Fibroblast of peridontal ligament (primary cell): ENCODE data around the gene RBPJL.

ENCODE experiments used
- DNase-seq: peaks from one replicate; pipeline ENCODE4 v3.0.0-alpha.2; 2010; ENCODE audit errors: extremely low read depth

The RBPJL gene

DNA sequence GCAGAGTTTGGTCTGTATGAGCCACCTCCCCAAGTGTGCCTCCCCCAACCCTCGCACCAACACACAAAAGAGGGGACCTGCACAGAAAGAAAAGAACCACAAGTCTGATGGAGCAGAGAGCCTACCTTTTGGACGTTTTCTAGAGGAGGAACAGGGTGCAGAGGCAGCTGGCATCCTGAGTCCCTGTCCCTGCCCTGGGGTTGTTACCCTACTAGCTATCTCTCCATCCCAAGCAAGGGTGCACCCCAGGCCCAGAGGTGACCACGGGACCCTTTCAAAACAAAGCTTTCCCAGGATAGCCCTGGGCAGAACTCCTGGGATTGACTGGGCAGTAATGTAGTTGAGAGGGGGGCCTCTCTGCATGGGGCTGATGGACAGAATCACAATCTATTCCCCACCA, 11.2 kb downstream of the RBPJL start:
- no peak for DNase-seq

- DNase-seq, result no peak
Observed at GRCh38 chr20:45318386-45318939, 11.8 kb downstream of the RBPJL start.

DNA sequence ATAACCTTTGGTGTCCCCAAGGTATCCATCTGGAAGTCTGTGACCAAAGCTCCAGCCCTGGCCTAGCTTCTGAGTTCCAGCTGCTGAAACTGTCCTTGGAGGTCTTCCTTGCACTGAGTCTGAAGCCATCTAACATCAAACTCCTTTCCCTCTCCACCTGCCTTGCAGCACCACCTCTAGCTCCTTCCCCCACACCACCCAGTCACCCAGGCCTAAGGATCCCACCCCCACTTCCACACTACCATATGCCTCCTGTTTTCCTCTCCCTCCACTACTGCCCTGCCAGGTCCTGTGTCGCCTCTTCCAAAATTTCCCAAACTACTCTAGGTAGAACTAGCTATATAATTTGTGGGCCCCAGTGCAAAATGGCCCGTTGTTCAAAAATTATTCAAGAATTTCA, 12.3 kb downstream of the RBPJL start:
- DNase-seq, result no peak

GRCh38 chr20:45320948-45321595, 14.4 kb downstream of the RBPJL start:
- DNase-seq, result no peak

DNA sequence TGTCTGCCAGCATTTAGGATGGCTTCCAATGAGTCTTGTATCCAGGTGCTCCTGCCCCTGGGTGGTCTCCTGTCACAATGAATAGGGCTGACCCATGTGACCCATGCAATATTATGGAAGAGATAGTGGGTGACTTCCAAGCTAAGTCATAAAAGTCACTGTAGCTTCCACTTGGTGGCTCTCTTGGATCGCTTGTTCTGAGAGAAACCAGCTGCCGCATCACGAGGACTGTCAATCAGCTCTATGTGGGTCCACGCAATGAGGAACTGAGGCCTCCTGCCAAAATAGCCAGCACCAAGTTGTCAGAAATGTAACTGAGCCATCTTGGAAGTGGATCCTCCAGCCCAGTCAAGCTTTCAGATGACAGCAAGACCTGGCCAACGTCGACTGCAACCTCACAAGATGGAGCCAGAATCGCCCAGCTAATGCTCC, 16.3 kb downstream of the RBPJL start:
- DNase-seq, result peak; percentile 62

DNA sequence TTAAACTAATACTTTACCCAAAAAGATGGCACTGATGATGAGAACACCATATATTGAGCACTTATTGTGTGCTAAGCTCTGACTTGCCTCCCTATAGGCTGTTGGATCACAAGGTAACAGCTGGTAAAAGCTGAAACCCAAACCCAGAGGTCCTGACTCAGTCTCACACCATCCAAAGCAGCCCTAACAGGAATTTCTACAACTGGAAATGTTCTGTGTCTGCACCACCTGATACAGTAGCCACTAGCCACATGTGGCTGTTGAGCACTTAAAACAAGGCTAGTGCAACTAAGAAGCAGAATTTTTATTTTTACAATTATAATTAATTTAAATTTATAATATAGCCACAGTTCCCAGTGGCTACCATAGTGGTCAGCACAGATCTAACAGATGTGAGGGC, 17.1 kb downstream of the RBPJL start:
- peak; percentile 60 for DNase-seq

- DNase-seq, result no peak
Observed at GRCh38 chr20:45325371-45325770, 18.7 kb downstream of the RBPJL start.

GRCh38 chr20:45328451-45328850, 21.8 kb downstream of the RBPJL start:
- DNase-seq, result no peak

GRCh38 chr20:45329497-45330319, 23.1 kb downstream of the RBPJL start:
- no peak for DNase-seq

DNA sequence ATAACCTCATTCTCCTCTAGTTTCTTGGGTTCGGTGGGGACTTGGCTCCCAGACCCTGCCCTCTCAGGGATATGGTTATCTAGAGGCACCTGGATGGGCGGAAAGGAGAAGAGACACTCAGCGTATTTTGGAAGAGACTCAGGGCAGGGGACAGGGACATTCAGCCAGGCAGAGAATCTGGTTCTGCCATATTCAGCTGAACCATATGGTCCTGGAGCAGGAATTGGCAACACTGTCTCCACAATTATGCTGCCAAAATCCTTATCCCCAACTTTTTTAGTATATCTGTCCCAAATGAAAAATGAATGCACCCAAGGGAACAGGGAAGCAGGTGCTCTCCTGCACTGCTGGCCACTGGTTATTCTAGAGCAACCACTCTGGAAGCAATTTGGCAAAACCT, 23.8 kb downstream of the RBPJL start:
- no peak for DNase-seq

DNA sequence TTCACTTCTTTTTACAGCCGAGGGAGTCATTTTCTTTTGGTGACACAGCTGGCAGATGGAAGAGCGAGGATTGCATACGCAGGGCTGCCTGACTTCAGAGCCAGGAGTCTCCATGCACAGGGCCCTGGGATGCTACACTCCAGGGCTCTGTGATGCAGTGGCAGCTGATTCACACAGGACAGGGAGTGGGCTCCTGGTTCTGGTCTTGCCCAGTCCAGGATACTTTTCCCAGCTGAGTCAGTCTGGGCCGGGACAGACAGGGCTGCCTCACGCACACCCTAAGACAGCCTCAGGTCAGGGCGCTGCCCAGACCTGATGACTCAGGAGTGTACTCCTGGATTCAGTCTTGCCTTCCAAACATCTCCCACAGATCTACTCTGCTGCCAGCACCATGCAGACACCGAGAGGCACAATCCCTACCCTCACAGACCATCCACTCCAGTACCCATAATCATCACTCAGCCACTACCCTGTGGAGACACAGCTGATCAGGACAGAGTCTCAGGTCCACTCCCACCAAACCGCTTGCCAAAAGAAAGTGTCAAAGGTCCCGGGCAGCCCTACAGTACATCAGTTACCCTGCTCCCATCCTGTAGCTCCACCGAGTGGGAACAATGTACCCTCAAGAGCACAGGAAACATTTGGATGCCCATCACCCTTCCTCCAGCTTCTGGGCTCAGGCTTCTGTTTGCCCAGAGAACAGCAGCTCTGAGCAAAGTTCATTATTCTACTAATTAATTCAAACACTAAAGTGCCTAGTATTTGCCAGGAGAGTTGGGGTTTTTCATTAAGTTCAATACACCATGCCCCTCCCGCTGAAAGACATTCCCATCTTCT, 30.1 kb downstream of the RBPJL start:
- DNase-seq, result peak; percentile 72

- DNase-seq, result peak; percentile 92
Observed at GRCh38 chr20:45337367-45338120, 30.9 kb downstream of the RBPJL start.

GRCh38 chr20:45338121-45339030, 31.7 kb downstream of the RBPJL start:
- DNase-seq, result peak; percentile 56

DNA sequence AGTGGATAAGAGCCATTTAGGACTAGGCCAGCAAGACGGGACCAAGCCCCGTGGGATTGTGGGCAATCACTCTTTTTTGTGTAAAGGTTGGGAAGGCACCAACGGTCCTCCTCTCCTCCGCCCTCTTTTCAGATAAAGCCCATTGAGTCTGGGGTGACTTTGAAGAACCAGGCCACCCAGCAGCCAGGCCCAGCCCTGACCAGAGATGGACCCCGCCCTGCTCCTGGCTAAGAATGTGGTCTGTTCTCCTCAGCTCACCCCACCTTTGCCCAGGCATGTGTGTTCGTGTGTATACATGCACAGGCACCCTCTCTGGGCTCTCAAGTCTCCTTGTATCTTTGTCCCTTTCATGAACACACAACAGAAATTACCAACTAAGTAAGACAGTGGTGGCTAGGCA, 32.4 kb downstream of the RBPJL start:
- no peak for DNase-seq

- DNase-seq, result no peak
Observed at GRCh38 chr20:45339799-45340198, 33.2 kb downstream of the RBPJL start.

GRCh38 chr20:45340236-45340847, 33.7 kb downstream of the RBPJL start:
- no peak for DNase-seq

DNA sequence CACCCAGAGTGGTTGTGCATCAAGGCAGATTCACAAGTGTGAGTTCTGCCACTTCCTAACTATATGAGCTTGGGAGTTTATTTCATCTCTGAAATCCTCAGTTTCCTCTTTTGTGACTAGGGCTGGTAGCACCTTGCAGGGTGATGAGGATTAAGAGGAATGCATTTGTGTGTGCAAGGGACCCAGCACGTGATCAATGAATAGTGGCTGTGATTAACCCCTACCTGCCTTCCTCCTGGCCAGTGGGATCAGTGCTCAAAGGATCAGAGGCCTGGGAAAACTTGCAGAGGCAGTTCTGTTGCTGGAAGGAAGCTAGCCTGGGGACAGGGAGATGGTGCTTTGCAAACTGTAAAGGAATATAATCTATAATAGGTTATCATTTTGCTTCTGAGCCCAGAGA, 34.3 kb downstream of the RBPJL start:
- DNase-seq, result no peak

DNA sequence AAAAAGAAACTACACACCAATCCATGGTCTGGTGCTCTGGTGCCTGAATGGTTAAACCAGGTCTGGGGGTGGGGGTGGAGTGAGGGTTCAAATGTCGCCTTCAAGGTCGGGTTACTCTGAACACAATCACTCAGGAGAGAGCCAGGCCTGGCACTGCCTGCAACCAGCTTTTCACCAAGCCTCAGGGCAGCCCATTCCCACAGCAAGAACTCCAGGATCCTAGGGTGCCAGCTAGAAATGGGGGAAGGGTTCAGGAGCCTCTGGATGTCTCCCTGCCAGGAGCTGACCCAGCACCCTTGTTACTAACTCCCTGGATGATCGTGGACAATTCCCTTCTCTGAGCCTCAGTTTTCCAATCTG, 34.9 kb downstream of the RBPJL start:
- DNase-seq, result no peak

GRCh38 chr20:45341939-45342854, 35.6 kb downstream of the RBPJL start:
- no peak for DNase-seq
